Measurements from ENCODE around the gene DIAPH1.

GRCh38 chr5:141519605-141520565 is 98.9 kb downstream of the DIAPH1 start:
- TF ChIP-seq POLR2A (IDR thresholded peaks at IDR 0.05; ENCODE audit: low read length) (no peak), GATA1 (IDR thresholded peaks at IDR 0.05; ENCODE audit: low read depth, low read length) (no peak)

Data from erythroblast (primary cell).